COR-L47 (cell line): ENCODE results near the gene EFNB2.

ENCODE experiments used
- DNase-seq: peaks from one replicate; lab custom pipeline; 2025; lab: John Stamatoyannopoulos, UW

EFNB2 gene

DNA sequence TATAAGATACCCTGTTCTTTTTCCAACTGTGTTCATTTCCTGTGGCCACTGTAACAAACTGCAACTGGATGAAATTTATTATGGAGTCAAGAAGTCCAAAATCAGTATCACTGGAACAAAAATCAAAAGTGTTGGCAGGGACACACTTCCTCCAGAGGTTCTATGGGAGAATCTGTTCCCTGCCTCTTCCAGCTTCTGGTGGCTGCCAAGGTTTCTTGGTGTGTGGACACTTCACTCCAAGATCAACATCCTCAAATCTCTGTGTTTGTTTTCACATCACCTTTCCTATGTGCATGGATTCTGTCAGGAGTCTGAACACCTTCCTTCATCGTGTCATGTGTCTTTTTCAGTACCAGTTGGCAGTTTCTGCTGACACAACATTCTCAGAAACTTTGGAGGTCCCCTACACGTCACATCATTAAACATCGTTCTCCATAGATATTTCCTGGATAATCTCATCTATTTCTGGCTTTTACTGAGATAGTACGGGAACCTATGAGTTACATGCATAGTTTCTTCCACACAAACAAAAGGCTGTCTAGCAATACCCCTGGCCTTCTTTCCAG is 15.2 kb upstream of the EFNB2 start:
- no peak for DNase-seq

- DNase-seq, result no peak
Measured at GRCh38 chr13:106548064-106548696, 12.7 kb upstream of the EFNB2 start.

DNA sequence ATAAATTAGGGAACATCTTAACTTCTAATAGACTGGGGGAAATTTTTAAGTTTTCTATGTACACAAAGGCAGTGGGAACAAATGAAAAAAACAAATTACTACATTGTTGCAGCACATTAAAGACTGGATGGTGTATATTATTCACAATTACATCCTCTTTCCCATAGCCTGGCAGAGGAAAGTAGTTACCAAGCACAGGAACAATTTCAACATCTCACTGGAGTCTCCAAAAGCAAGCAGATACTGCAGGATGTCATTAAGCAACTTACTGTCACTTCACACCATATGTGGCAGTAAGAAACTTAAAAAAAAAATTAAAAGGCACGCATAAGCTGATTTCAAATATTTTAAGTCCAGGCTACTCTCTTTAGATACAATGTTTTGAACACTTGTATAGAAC is 6.4 kb upstream of the EFNB2 start:
- no peak for DNase-seq

GRCh38 chr13:106540613-106541012 is 5.2 kb upstream of the EFNB2 start:
- no peak for DNase-seq

DNA sequence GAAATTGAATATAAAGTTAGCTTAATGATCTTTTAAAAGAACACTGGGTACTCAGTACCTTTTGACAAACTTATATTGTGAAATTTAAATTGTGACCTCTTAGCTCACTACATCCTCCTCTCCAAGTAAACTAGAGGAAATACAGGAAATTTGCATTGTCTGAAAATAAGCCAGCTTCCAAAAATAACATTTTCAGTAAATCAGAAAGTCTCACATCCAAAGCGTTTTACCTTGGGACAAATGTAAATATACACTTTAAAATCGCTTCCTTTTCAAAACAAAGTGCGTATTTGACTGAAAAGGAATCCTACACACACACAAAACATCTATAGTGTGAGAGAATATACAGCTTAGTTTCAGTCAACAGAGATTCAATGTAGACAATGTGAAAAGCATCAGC is 2.1 kb upstream of the EFNB2 start:
- no peak for DNase-seq

DNA sequence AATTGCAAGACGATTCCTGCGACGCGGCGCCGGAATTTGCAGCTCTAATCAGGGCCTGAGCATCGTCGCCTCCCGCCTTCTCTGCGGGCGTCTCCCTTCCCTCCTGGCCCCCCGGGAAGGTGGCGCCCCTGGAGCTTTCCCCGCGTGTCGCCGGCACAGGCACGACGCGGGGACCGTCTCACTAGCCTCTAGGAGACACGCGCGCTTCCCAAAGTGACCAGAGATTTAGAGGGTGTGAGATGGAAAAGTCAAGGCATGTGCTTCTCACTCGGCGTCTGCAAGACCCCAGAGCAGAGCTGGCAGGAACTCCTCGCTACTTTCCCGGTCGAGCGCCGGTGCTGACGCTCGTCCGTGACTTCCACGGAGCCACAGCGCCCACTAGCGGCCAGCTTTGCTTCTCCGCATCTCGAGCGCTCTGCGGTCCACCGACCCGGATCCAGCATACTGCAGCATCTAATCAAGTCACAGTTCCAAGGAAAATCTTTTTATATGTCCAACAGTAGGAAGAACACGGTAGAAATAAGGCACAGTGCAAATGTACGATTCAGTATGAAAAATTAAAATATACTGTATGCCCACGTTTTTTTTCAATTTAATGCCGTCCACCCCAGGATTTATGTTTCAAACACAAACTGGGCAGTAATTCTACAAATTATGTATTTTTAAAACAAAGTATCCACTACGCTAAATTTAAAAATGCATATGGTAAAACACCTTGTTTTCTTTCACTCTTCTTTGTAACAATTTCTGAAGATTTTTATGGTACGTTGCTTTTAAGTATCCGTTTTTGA is 977 bp upstream of the EFNB2 start:
- peak; percentile 94 for DNase-seq

DNA sequence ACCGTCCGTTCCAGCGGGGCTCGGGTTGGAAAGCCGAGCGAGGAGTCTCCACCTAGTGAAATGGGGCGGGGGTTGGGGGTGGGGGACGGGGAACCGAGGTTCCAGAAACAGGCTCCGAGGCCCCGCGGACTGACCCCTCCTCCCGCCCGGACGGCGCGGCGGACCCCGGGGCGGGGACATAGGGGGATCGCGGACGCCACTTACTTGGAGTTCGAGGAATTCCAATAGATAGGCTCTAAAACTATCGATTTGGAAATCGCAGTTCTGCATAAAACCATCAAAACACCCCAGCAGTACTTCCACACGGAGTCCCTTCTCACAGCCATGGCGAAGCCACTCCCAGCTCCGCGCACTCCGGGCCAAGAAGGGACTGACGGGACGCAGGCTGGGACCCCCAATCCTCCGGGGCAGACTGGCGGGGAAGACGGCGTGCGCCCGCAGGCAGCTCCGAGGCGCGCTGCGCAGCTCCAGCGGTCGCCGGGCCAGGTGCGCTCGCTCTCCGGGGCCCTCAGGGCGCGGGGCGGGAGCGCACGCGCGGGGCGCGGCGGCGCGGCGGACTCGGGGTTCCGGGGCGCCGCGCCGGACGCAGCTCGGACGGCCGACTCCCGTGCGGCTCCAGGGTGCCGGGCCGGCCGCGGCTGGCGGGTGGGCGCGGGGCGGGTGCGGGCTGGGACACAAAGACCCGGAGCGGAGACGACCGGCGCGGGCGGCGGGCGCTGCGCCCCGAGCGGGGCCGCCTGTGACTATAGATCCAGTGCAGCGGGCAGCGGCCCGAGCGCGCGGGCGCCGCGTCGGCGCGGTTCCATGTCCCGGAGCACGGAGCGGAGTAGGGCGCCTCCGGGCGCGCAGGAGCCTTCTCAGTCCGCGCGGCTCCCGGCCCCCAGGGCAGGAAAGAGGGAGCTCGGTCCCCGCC is 567 bp downstream of the EFNB2 start:
- DNase-seq, result peak; percentile 23

- peak; percentile 58 for DNase-seq
Measured at GRCh38 chr13:106533943-106534638, 1.4 kb downstream of the EFNB2 start.

- peak; percentile 90 for DNase-seq
Measured at GRCh38 chr13:106533101-106533942, 2.1 kb downstream of the EFNB2 start.

DNA sequence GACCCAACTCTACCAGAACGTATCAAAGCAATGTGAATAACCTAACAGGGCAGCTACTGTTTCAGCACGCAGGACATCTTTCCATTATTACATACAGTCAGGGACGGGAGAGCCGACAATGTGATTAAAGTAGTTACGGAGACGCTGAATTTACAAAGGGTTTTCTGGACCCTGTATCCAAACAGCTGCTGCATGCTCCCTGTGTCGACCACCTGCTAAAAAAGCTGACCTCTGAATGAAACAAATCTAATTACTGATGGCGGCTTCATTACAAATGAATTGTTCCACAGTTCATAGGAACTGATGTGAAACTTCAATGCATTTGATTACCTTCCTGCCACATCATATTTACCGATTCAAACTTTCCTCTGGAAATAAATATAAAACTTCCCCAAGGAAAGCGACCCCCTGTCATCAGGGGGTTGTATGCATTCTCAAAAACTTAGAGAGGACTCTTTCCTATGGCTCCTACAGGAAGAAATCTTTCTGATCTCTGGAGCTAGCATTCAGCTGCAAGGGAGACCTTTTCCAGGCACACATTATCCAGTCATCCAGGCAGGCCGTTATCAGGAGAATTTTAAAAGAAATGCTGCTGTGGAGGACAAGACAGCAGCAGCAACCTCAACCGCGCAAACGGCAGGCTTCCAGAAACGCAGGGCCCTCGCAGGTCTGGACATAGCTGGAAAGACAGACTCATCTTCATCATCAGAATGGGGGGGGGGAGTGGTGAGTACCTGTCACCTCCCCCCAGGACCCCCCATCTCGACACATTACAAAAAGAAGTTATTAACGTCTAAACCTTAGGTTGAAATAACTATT is 3.1 kb downstream of the EFNB2 start:
- DNase-seq, result no peak

- DNase-seq, result no peak
Measured at GRCh38 chr13:106530980-106531481, 4.4 kb downstream of the EFNB2 start.

DNA sequence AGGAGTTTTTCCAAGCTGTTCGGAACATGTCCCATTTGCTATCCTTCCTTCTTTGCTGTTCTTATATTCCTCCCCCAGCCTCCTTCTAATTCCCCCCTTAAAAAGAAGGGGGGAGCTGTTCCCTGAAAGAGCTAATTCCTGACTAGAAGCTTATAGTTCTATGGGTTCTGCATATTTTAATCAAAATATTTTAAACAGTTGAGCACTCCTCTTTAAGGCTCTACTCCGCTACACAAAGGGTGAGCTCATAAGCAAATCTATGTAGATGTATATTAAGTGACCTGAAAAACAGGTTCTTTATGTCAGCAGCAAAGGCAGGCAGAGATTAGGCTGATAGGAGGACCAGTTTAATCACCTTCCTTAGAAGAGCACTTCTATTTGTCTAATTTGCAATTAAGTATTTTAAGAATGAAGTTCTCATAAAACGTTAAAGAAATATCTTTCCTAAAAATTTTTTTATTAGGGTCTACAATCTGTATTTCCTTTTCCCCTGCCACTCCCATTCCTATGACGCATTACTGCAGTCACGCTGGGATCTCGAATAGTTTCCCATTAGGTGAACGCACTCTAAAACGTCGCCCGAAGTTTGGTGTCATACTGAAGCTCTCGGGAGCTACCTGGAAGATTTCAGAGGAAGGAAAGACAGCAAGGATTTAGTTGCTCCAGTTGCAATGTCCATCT is 5.2 kb downstream of the EFNB2 start:
- DNase-seq, result no peak

- no peak for DNase-seq
Measured at GRCh38 chr13:106529415-106530170, 5.9 kb downstream of the EFNB2 start.

GRCh38 chr13:106528718-106529414 is 6.6 kb downstream of the EFNB2 start:
- DNase-seq, result no peak

DNA sequence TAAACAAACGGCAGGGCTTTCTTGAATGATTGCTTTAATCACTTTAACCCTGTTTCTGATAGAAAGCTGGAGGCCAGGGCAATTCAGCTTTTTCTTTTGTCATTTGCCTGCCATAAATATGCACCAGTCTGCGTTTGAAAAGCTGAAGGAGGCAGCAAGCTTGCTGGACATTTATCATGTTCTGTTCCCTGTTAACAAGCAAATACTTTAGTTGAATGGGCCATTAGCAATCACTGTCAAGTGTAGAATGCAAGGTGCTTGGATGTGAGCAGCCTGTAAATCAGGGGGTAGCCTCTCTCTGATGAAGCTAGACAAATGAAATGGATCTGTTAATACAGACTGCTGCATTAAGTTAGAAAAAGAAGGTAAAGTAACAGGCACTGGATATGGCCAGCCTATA is 7.6 kb downstream of the EFNB2 start:
- no peak for DNase-seq

DNA sequence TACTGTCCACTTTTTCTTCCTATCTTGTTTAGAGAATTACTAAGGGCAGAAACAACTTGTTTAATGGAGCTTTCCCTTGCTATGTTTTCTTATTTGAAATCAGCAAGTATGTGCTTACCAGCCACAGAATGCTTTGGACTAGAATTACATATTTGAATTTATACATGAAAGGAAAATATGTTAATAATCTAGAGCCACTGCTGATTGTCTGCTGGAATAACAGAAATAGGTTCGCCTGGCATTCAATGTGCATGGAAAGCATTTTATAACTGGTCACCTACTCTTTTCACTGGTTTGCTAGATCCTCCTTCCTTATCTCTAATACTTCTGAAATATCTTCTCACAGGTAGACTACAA is 8.0 kb downstream of the EFNB2 start:
- DNase-seq, result no peak

GRCh38 chr13:106526738-106527444 is 8.6 kb downstream of the EFNB2 start:
- peak; percentile 93 for DNase-seq
